ENCODE results near the gene CGB7.
A peak's percentile ranks its signal among the peaks of the same experiment; 100 is the strongest.

CGB7 gene

GRCh38 chr19:49014870-49015255 is 42.7 kb downstream of the CGB7 start:
- no peak for DNase-seq

GRCh38 chr19:49014123-49014869 is 43.3 kb downstream of the CGB7 start:
- DNase-seq = peak; percentile 49

- DNase-seq = no peak
Measured at GRCh38 chr19:49011194-49011593, 46.4 kb downstream of the CGB7 start.

- no peak for DNase-seq
Measured at GRCh38 chr19:49010453-49010852, 47.1 kb downstream of the CGB7 start.

GRCh38 chr19:49009828-49010227 is 47.7 kb downstream of the CGB7 start:
- DNase-seq = no peak

GRCh38 chr19:49006905-49007304 is 50.6 kb downstream of the CGB7 start:
- DNase-seq = no peak

GRCh38 chr19:49004964-49005614 is 52.5 kb downstream of the CGB7 start:
- DNase-seq = no peak

All from EL (cell line).